Stimulated activated CD4-positive, alpha-beta T cell treated with anti-CD3 and anti-CD28 coated beads, TNF-alpha, amount 100 ng/mL, for 24 hours (primary cell): ENCODE results near the gene TCAIM.
A peak's percentile ranks its signal among the peaks of the same experiment; 100 is the strongest.
"Not testable (repeated sequence)": the region's sequence is repeated elsewhere in the genome, so short reads cannot be mapped to it uniquely, and the experiment has no call there.

Experiments used
- DNase-seq, 3 experiments: peaks; one replicate each; pipeline ENCODE4 v3.0.0-alpha.2; 2020; ENCODE audit warnings: low read depth in 3 of 3

Gene TCAIM

DNA sequence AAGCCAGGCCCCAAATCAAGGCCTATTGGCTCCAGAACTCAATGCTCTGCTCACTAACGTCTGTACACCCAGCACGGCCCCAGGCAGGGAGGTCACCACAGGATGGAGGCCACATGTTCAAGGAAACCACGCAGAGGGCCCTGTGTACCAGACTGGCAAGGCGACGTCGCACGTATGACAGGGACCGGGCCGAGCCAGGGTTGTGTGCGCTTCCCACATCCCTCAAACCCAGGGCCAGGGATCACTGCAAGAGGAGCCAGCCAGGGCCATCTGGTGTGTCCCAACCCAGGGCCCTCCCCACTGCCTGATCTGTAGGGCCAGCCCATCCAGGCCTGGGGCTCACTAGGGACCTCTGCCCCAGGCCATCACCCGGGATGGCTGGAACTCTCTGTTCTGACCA is 76.9 kb downstream of the TCAIM start:
- DNase-seq: no peak

- no peak for DNase-seq
These were observed 77.8 kb downstream of the TCAIM start for GRCh38 chr3:44416031-44417030.

- not testable (repeated sequence) for DNase-seq
These were observed 79.6 kb downstream of the TCAIM start for GRCh38 chr3:44418118-44418517.

DNA sequence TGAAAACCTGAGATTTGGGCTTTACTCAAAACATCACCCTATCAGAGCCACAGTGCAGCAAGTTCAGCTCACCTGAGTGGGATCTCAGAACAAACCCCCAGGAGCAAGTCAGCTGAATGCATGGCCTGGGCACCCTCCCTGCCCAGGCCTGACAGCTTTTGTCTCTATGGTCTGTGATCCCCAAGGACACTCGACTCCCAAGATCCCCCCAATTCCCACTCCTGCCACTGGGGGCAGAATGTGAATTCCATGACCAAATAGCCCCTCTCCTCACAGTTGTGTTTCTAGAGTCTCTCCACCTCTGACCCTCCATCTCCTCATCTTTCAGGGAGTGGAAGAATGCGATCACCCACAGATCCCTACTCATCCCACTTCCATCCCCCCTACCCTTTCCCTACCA is 80.0 kb downstream of the TCAIM start:
- no peak for DNase-seq

- DNase-seq: no peak
These were observed 80.8 kb downstream of the TCAIM start for GRCh38 chr3:44419116-44419922.

GRCh38 chr3:44419923-44420650 is 81.5 kb downstream of the TCAIM start:
- DNase-seq: no peak

GRCh38 chr3:44420676-44421075 is 82.1 kb downstream of the TCAIM start:
- no peak for DNase-seq

DNA sequence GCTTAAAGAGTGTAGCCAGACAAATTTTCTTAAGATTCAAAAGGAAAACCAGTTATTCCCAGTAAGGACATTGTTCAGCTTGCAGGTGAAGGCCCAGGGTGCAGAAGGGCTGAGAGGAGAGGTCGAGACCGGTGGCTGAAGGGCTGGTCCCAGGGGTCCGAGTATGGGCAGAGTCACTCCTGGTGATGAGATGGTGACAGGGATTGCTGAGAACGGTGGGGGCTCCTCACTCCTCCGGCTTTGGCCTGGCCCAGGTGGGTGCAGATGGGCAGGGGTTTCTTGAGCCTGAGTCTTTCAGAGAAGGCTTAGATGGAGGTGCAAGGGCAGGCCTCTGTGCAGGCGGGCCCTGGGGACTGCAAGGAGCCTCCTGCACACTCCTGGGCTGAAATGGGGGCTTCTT is 82.7 kb downstream of the TCAIM start:
- DNase-seq: no peak

DNA sequence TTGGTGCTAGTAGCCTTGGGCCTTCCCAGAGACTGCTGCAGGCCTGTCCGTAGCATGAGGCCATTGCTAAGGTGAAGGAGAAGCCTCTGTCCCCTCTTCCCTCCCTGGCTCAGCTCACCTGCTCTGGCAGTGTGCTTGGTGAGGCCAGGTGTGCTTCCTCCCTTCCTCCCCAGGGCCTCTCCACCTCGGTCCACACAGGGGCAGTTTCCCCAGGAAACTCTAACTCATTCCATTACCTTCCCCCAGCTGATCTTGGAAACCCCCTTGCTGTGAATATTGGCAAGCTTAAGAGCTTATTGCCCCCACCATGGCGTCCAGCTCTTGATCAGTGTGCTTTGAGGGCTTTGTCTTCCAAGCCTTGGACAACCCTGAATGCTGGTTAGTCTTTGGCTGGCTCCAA is 86.2 kb downstream of the TCAIM start:
- DNase-seq: no peak

GRCh38 chr3:44427683-44428082 is 89.1 kb downstream of the TCAIM start:
- DNase-seq: no peak

- no peak for DNase-seq
These were observed 90.3 kb downstream of the TCAIM start for GRCh38 chr3:44428910-44429309.

- no peak for DNase-seq
These were observed 90.9 kb downstream of the TCAIM start for GRCh38 chr3:44429459-44429858.

GRCh38 chr3:44430466-44430865 is 91.9 kb downstream of the TCAIM start:
- no peak for DNase-seq

DNA sequence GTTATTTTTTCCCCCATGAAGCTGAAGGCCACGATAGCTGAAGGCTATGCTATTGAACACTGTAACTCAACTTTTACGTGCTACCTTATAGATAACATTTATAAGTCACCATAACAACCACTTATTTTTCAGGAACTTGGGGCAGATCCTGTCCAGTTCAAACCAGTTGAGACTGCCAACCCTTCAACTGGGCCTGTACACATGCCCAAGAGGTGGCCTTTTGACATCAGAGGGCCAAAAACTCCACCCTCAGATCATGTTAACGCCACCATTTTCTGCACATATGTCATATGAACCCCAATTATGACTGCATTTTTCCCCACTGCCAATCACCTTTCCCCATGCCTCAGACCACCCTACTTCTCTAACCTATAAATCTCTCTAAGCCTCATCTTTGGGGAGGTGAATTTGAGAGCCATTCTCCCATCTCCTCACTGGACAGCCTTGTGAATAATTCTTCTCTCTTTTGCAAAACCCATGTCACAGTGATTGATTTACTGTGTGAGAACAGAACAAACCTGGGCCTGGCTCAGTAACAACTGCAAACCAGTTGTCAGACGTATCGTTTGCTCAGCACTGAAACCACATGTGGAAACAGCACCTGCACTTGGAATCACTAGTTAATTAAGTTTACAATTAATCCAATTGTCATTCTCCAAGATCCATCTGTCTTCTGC is 96.4 kb downstream of the TCAIM start:
- no peak for DNase-seq

DNA sequence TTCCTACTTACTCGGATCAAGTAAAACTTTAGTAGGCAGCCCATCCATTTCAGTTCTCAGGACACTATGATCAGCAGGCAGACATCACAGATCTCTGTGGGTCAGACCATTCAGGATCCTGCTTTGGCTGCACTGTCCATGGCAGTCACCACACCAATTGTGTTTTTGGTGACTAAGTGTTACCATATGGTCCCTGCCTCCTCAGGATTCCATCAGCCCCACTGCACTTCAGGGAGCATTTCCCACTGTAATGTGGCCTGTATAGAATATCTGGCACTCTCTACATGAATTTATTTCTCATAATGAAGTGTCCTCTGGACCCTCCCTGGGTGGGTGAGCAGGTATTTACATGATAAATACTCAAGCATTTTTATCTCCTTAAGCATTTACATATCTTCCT is 97.6 kb downstream of the TCAIM start:
- no peak for DNase-seq

GRCh38 chr3:44437800-44438199 is 99.2 kb downstream of the TCAIM start:
- DNase-seq: no peak

GRCh38 chr3:44439499-44440295 is 101.1 kb downstream of the TCAIM start:
- DNase-seq: peak; percentile 29 to 65 (median 43)

- DNase-seq: no peak
These were observed 104.2 kb downstream of the TCAIM start for GRCh38 chr3:44442596-44443309.

- no peak for DNase-seq
These were observed 105.9 kb downstream of the TCAIM start for GRCh38 chr3:44444437-44444836.
